GM19438 (cell line): ENCODE measurements around the gene KIF5A.
"Not testable (repeated sequence)": the region's sequence is repeated elsewhere in the genome, so short reads cannot be mapped to it uniquely, and the experiment has no call there.

Experiments
- ATAC-seq: cut with Tn5 transposase; IDR thresholded peaks from one replicate; pipeline ENCODE4 v1.9.1; 2021; ENCODE audit warnings: low read depth; ENCODE audit not compliant: unreplicated experiment

Gene KIF5A

DNA sequence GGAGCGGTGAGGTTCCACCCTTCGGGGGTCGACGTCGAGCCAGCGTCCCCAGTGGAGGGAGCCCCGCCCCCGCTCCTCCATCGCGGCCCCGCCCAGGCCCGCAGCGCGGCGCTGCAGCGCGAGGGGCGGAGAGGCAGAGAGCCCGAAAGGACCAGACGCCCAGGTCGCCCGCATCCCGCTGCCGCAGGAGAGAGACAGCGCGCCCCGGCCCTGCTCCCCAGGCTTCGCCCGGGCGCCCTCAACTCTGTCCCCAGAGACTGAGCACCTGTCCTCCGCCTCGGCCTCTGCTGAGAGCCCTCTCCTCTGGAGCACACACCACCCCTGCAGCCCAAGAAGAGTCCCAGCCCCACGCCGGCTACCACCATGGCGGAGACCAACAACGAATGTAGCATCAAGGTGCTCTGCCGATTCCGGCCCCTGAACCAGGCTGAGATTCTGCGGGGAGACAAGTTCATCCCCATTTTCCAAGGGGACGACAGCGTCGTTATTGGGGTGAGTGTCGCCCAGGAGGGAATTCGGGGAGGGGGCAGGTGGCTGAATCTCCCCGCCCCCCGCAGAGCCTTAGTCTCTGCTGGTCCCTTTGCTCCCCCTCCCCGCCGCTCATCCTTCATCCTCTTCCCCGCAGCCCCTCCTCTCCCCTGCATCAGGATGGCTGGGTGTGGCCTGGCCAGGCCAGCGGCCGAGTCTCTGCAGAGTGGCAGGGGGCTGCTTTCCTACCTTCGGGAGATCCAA is at the start of gene KIF5A:
Gene KIF5A, plus strand, starts transcription at position 136 of the 732 bp plus-strand sequence. Its CDS starts 228 bp downstream, at position 364.
- no peak for ATAC-seq

DNA sequence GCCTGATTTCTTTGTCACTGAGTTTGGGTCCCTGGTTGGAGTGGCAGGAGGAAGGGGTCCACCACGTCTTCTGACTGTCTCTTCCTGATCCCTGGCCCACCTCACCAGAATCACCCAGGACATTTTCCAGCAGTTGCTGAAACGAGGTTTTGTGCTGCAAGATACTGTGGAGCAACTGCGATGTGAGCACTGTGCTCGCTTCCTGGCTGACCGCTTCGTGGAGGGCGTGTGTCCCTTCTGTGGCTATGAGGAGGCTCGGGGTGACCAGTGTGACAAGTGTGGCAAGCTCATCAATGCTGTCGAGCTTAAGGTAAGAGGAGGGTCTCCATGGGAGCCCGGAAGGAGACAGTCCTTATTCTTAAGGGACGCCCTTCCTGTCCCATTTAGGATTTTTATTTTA is 49.6 kb upstream of the KIF5A start:
- no peak for ATAC-seq

DNA sequence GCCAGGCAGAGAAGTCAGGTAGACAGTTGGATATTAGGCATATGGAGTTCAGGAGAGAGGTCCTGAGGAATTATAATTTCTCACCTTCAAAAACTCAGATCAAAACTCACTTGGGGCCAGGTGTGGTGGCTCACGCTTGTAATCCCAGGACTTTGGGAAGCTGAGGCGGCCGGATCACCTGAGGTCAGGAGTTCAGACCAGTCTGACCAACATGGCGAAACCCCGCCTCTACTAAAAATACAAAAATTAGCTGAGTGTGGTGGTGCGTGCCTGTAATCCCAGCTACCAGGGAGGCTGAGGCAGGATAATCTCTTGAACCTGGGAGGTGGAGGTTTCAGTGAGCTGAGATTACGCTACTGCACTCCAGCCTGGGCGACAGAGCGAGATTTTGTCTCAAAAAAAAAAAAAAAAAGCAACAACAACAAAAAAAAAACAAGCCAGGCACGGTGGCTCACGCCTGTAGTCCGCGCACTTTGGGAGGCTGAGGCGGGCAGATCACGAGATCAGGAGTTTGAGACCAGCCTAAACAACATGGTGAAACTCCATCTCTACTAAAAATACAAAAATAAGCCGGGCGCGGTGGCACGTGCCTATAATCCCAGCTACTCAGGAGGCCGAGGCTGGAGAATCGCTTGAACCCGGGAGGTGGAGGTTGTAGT is 47.4 kb upstream of the KIF5A start:
- ATAC-seq = not testable (repeated sequence)

DNA sequence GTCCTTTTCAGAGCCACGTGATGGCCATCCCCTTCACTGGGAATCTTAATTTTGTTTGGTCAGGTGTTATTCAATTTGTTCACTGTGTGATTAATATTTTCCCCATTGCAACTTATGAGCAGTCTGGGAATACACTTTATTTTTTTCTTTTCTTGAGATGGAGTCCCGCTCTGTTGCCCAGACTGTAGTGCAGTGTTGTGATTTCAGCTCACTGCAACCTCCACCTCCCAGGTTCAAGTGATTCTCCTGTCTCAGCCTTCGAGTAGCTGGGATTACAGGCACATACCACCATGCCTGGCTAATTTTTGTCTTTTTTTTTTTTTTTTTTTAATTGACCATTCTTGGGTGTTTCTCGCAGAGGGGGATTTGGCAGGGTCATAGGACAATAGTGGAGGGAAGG is 43.3 kb upstream of the KIF5A start:
- ATAC-seq = not testable (repeated sequence)

DNA sequence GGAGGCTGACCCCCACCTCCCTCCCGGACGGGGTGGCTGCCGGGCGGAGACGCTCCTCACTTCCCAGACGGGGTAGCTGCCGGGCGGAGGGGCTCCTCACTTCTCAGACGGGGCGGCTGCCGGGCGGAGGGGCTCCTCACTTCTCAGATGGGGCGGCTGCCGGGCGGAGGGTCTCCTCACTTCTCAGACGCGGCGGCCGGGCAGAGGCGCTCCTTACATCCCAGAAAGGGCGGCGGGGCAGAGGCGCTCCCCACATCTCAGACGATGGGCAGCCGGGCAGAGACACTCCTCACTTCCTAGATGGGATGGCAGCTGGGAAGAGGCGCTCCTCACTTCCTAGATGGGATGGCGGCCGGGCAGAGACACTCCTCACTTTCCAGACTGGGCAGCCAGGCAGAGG is 42.0 kb upstream of the KIF5A start:
- ATAC-seq = not testable (repeated sequence)

DNA sequence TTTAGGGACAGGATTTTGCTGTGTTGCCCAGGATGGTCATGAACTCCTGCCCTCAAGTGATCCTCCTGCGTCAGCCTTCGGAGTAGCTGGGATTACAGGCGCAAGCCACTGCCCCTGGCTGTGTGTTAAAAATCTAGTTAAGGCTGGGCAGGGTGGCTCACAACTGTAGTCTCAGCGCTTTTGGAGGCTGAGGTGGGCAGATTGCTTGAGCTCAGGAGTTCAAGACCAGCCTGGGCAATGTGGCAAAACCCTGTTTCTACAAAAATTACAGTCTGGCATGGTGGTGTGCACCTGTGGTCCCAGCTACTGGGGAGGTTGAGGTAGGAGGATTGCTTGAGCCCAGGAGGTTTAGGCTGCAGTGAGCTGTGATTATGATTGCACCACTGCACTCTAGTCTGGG is 38.7 kb upstream of the KIF5A start:
- ATAC-seq = no peak

DNA sequence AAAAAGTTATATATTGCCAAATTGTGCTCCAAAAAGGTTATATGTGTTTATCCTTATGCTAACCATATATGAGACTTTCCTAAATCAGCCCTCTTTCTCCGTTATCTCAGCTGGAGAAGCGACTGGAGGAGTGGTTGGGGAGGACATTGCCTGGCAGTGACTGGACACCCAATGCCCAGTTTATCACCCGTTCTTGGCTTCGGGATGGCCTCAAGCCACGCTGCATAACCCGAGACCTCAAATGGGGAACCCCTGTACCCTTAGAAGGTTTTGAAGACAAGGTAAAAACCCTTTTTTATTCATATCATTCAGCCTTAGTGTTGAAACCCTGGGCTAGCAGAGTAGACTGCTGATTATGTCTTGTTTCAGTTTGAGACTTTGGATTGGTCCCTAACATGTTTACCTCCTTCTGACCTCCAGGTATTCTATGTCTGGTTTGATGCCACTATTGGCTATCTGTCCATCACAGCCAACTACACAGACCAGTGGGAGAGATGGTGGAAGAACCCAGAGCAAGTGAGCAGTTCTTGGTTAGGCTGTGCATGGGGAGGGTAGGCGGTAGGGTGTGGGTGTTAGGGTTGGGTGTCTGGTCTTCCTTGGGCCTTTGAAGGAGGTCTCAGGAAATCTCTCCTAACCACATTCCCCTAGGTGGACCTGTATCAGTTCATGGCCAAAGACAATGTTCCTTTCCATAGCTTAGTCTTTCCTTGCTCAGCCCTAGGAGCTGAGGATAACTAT is 38.1 kb upstream of the KIF5A start:
- ATAC-seq = no peak

DNA sequence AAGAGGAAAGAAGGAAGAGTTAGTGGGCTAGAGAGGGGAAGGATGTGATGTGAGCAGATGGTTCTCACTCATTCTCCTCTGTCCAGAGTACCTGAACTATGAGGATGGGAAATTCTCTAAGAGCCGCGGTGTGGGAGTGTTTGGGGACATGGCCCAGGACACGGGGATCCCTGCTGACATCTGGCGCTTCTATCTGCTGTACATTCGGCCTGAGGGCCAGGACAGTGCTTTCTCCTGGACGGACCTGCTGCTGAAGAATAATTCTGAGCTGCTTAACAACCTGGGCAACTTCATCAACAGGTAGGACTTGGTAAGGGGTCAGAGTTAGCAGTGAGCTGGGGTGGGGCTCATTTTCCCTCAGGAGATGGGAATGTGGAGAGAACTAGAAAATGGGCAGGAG is 37.2 kb upstream of the KIF5A start:
- ATAC-seq = no peak

DNA sequence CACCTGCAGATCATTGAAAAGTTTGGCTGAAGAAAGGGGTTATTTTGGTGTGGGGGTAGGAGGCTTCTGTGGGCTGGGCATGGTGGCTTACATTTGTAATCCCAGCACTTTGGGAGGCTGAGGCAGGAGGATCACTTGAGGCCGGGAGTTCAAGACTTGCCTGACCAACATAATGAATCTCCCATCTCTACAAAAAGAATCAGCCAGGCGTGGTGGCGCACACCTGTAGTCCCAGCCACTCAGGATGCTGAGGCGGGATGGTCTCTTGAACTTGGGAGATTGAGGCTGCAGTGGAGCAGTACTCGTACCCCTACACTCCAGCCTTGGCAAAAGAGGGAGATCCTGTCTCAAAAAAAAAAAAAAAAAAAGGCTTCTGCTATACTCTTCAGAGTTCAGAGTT is 36.6 kb upstream of the KIF5A start:
- no peak for ATAC-seq

DNA sequence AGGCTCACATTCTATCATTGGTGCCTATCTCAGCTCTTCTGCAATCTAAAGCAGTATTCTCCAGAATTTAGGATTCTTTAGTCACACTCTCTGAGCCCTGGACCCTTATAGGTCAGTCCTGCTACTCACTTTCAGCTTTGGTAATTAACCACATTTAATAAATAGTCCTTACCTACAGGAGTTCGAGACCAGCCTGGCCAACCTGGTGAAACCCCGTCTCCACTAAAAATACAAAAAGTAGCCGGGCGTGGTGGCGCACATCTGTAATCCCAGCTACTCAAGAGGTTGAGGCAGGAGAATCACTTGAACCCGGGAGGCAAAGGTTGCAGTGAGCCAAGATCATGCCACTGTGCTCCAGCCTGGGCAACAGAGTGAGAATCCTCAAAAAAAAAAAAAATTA is 36.2 kb upstream of the KIF5A start:
- not testable (repeated sequence) for ATAC-seq

DNA sequence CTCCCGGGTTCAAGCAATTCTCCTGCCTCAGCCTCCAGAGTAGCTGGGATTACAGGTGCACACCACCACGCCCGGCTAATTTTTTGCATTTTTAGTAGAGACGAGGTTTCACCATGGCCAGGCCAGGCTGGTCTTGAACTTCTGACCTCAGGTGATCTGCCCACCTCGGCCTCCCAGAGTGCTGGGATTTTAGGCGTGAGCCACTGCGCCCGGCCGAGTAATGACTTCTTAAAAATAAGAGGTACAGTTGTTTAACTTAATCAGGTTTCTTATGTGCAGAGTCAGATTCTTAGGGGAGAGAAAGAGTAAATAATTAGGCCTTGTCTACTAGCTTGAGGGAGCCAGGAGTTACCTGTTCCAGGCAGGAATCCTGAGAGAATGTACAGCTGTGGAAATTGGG is 35.6 kb upstream of the KIF5A start:
- ATAC-seq = not testable (repeated sequence)

DNA sequence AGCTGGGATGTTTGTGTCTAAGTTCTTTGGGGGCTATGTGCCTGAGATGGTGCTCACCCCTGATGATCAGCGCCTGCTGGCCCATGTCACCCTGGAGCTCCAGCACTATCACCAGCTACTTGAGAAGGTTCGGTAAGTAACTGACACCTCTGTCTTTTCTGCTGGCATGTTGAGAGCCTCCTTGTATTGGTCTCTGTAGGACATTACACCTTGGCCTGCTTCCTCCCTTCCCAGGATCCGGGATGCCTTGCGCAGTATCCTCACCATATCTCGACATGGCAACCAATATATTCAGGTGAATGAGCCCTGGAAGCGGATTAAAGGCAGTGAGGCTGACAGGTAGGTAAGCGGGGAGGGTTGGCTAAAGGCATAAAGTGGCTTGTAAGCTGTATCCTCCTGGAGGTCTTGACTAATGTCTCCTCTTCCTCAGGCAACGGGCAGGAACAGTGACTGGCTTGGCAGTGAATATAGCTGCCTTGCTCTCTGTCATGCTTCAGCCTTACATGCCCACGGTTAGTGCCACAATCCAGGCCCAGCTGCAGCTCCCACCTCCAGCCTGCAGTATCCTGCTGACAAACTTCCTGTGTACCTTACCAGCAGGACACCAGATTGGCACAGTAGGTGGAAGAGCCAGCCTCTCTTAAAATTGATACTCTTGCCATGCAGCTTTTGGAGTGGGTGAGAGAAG is 35.0 kb upstream of the KIF5A start:
- ATAC-seq = no peak

DNA sequence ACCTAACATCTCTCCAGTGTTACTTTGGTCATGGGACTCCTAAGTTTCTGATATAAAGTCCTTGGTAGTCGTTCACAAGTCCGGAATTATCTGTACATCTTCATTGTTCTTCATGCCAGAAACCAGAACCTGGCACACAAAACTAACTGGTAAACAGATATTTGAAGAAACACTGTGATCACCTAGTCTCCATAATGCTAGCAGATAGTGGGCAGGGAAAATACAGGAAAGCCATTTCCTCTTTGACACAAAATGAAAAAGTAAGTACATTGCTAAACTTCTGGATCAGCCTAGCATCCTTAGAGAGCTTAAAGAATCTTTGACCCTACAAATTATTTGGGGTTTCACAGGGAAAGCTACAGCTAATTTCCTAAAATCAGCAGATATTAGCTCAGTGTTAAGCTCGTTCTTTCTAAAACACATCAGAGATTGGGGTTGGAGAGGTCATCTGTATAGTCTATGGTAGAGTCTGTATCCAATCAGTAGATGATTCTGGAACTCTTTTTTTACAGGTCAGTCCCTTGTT is 34.4 kb upstream of the KIF5A start:
- no peak for ATAC-seq

DNA sequence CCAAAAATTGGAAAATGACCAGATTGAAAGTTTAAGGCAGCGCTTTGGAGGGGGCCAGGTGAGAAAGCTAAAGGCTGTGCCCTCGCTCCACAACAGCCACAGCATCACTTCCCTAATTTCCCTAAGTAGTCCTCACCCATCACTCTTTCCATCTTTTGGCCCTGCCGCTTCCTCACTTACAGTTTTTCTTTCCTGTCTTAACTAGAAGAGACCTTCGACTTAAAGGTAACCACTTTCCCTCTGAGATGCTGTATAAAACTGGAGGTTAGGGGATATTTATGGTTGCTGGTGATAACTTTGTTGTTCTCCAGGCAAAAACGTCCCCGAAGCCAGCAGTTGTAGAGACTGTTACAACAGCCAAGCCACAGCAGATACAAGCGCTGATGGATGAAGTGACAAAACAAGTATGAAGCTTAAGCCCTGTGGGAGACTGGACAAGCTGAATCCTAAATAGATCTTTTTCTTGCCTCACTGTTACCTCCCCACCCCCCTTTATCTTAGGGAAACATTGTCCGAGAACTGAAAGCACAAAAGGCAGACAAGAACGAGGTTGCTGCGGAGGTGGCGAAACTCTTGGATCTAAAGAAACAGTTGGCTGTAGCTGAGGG is 33.8 kb upstream of the KIF5A start:
- no peak for ATAC-seq

DNA sequence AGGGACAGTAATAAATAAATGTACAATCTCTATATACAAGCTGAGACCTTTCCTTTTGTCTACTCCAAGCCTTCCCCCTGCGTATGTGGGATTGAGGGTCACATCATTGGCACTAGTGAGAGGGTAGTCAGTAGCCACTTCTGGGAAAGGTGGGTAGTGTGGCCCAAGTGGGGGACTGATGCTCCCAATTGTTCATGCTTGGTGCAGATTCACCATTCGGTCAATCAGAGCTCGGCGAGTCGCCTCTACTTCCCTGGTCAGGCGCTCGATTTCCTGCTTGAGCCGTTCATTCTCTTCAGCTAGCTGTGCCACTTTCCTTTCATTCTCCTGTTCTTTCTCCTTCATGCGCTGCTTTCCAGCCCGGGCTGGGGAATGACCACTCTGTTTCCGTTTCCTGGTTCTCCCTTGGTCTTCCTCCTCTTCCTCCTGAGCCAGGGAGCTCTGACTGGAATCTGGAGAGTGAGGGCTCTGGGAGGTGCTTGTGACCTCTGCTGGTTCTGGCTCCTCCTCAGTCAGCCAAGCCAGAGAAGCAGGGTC is 33.2 kb upstream of the KIF5A start:
- no peak for ATAC-seq

DNA sequence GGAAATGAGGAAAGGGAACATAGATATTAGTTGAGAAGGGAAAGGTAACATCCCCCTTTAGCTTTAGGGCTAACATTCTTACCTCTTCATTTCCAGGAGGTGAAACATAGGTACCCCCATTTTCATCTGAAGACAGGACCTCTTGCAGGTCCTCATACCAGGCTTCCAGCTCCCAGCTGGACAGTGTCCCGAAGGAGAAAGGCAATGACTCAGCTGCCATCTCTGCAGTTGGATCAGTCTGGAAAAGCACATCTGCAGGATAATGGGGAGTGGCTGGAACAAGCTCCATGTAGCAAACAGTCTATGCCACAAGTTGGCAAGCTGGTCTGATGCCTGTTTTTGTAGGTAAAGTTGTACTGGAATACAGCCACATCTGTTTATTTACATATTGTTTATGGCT is 32.7 kb upstream of the KIF5A start:
- ATAC-seq = no peak

DNA sequence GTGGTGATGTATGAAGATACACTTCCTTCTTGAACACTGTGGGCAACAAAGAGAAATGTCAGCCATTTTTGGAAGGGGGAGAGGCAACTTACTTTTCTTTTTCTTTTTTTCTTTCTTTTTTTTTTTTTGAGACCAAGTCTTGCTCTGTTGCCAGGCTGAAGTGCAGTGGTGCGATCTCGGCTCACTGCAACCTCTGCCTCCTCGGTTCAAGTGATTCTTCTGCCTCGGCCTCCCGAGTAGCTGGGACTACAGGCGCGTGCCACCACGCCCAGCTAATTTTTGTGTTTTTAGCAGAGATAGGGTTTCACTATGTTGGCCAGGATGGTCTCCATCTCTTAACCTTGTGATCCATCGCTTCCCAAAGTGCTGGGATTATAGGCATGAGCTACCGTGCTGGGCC is 32.1 kb upstream of the KIF5A start:
- not testable (repeated sequence) for ATAC-seq

DNA sequence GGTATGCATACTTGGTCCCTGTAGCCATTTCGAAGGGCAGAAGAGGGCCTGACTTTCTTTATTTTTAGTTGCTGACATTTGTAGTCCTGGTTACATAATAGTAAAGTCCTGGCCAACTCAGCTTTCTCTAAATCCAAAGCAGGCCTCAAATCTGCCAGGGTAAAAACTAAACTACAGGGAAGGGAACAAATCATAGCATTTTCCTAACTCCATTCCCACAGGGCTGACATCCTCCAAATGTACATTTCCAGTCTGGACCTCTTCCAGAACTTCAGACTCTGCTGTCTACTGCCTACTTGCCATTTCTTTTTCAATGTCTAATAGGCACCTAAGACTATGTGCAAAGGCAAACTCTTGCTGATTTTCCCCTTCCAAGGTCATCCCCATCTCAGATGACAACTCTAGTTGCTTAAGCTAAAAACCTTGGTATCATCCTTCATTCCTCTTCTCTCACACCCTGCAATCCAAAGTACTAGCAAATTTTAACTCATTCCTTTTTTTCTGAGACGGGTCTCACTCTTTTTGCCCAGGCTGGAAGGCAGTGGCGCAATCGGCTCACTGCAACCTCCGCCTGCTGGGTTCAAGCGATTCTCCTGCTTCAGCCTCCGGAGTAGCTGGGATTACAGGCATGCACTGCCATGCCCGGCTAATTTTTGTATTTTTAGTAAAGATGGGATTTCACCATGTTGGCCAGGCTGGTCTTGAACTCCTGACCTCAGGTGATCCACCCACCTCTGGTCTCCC is 31.5 kb upstream of the KIF5A start:
- no peak for ATAC-seq
